ENCODE results near the gene NAA10. TPM values are rescaled to one million over a fixed set of nuclear protein-coding genes. Genes with fewer than 3 reads are reported as not detected.
A peak's percentile ranks its signal among the peaks of the same experiment; 100 is the strongest.

The NAA10 gene
- total and polyA plus RNA-seq, 2 donors from 2014 or later: 79.3 to 120 TPM

GRCh38 chrX:153924149-153924861 lies 10.5 kb downstream of the NAA10 start:
- peaks cover 0 to 24% (median 7%) of the 10 kb centered on the region in 3 donors for H3K4me1 ChIP-seq (ENCODE audit: control insufficient read depth in 2 of 3, insufficient read depth in 2 of 3, low read depth in 1 of 3, low read length in 3 of 3)
- FAIRE-seq (no peak), DNase-seq (peak in 3 of 5 donors; percentile 44 to 75 (median 67))
- TF ChIP-seq CTCF (IDR thresholded peaks at IDR 0.05; ENCODE audit: borderline replicate concordance, extremely low read depth, insufficient read depth): peak; percentile 5
- H3K9ac ChIP-seq (ENCODE audit: low read length in 3 of 3): no peak overlapping the region
- no peak overlapping the region for H3K4me3 ChIP-seq (ENCODE audit: low read length in 3 of 3)
- intact Hi-C loops (cut with DNase I): no loop called here
- no peaks in the 10 kb centered on the region for H3K36me3 ChIP-seq (ENCODE audit: control insufficient read depth in 2 of 3, insufficient read depth in 3 of 3, low read length in 3 of 3)
- no peaks in the 10 kb centered on the region for H3K27me3 ChIP-seq (ENCODE audit: control insufficient read depth, insufficient read depth, low read length)
- H3K27ac ChIP-seq (ENCODE audit: low read depth in 2 of 2, low read length in 2 of 2): peak overlapping the region in 1 of 2 donors; percentile 28
- no peaks in the 10 kb centered on the region for H3K9me3 ChIP-seq (ENCODE audit: control insufficient read depth in 2 of 3, insufficient read depth in 1 of 3, low read length in 3 of 3)

- H3K4me1 ChIP-seq (ENCODE audit: control insufficient read depth in 2 of 3, insufficient read depth in 2 of 3, low read depth in 1 of 3, low read length in 3 of 3): peaks cover 0 to 22% (median 3%) of the 10 kb centered on the region in 3 donors
- intact Hi-C loops (cut with DNase I): no loop called here
- H3K36me3 ChIP-seq (ENCODE audit: control insufficient read depth in 2 of 3, insufficient read depth in 3 of 3, low read length in 3 of 3): no peaks in the 10 kb centered on the region
- no peak overlapping the region for H3K4me3 ChIP-seq (ENCODE audit: low read length in 3 of 3)
- DNase-seq (peak in 2 of 5 donors; percentile 59 to 85), FAIRE-seq (no peak)
- no peak overlapping the region for H3K9ac ChIP-seq (ENCODE audit: low read length in 3 of 3)
- no peak overlapping the region for H3K27ac ChIP-seq (ENCODE audit: low read depth in 2 of 2, low read length in 2 of 2)
- no peaks in the 10 kb centered on the region for H3K9me3 ChIP-seq (ENCODE audit: control insufficient read depth in 2 of 3, insufficient read depth in 1 of 3, low read length in 3 of 3)
- H3K27me3 ChIP-seq (ENCODE audit: control insufficient read depth, insufficient read depth, low read length): no peaks in the 10 kb centered on the region
- peak; percentile 44 for TF ChIP-seq CTCF (IDR thresholded peaks at IDR 0.05; ENCODE audit: borderline replicate concordance, extremely low read depth, insufficient read depth)
Measured at GRCh38 chrX:153922932-153923857, 11.6 kb downstream of the NAA10 start.

- peak in 2 of 5 donors; percentile 31 to 75 for DNase-seq
- H3K27me3 ChIP-seq (ENCODE audit: control insufficient read depth, insufficient read depth, low read length): no peaks in the 10 kb centered on the region
- FAIRE-seq: no peak
- H3K36me3 ChIP-seq (ENCODE audit: control insufficient read depth in 2 of 3, insufficient read depth in 3 of 3, low read length in 3 of 3): no peaks in the 10 kb centered on the region
- H3K9ac ChIP-seq (ENCODE audit: low read length in 3 of 3): no peak overlapping the region
- peaks cover 0 to 17% (median 3%) of the 10 kb centered on the region in 3 donors for H3K4me1 ChIP-seq (ENCODE audit: control insufficient read depth in 2 of 3, insufficient read depth in 2 of 3, low read depth in 1 of 3, low read length in 3 of 3)
- no peak for TF ChIP-seq CTCF (IDR thresholded peaks at IDR 0.05; ENCODE audit: borderline replicate concordance, extremely low read depth, insufficient read depth)
- H3K4me3 ChIP-seq (ENCODE audit: low read length in 3 of 3): no peak overlapping the region
- no peak overlapping the region for H3K27ac ChIP-seq (ENCODE audit: low read depth in 2 of 2, low read length in 2 of 2)
- intact Hi-C loops (cut with DNase I): no loop called here
- no peaks in the 10 kb centered on the region for H3K9me3 ChIP-seq (ENCODE audit: control insufficient read depth in 2 of 3, insufficient read depth in 1 of 3, low read length in 3 of 3)
Measured at GRCh38 chrX:153921511-153922446, 13.1 kb downstream of the NAA10 start.

All from kidney (tissue), 14 donors.